Esophagus squamous epithelium (tissue), 4 donors: ENCODE results near the gene MIF4GD.

Experiments
- POLR2A ChIP-seq, 4 donors: fragments of 450-650 bp; IDR thresholded peaks; one replicate each; pipeline ENCODE4 v1.6.1; 2017; ENCODE audit warnings: antibody characterized with exemption in 4 of 4, mild to moderate bottlenecking in 4 of 4, moderate library complexity in 3 of 4
- TF ChIP-seq, protein P1 (sequence below), 6 experiments: fragments of 450-650 bp in 4 of 6; fragments of 200-600 bp in 2 of 6; sonication (generic) in 2 of 6; IDR thresholded peaks; one replicate each; pipeline ENCODE4 v1.5.1; 2016 to 2019; ENCODE audit warnings: antibody characterized with exemption in 6 of 6, mild to moderate bottlenecking in 4 of 6, moderate library complexity in 4 of 6

- TF ChIP-seq, protein P1, sequence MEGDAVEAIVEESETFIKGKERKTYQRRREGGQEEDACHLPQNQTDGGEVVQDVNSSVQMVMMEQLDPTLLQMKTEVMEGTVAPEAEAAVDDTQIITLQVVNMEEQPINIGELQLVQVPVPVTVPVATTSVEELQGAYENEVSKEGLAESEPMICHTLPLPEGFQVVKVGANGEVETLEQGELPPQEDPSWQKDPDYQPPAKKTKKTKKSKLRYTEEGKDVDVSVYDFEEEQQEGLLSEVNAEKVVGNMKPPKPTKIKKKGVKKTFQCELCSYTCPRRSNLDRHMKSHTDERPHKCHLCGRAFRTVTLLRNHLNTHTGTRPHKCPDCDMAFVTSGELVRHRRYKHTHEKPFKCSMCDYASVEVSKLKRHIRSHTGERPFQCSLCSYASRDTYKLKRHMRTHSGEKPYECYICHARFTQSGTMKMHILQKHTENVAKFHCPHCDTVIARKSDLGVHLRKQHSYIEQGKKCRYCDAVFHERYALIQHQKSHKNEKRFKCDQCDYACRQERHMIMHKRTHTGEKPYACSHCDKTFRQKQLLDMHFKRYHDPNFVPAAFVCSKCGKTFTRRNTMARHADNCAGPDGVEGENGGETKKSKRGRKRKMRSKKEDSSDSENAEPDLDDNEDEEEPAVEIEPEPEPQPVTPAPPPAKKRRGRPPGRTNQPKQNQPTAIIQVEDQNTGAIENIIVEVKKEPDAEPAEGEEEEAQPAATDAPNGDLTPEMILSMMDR (IDR thresholded peaks at IDR 0.05), result no peak
- no peak for TF ChIP-seq POLR2A (IDR thresholded peaks at IDR 0.05)
Measured at GRCh38 chr17:75277664-75278071, 6.6 kb upstream of the MIF4GD start.
